Common myeloid progenitor, CD34-positive (primary cell): Measurements from ENCODE around the gene CHCHD6.

Source experiments
- CTCF ChIA-PET: fragments of 350-600 bp; sonication (Branson Sonifier 250); formaldehyde crosslinking; loops from one replicate; lab custom pipeline; 2021; ENCODE audit warnings: antibody characterized with exemption; lab: Charles Lee
- POLR2A ChIA-PET: fragments of 350-600 bp; sonication (Branson Sonifier 250); formaldehyde crosslinking; loops from one replicate; lab custom pipeline; 2021; ENCODE audit warnings: antibody characterized with exemption; lab: Charles Lee
- DNase-seq, 3 donors: peaks; one replicate each; pipeline versions ENCODE4 v3.0.0 to v3.0.0-alpha.2; 2013
- H3K27ac ChIP-seq, 2 experiments: 1 replicate in 1 of 2; 2 replicates in 1 of 2; pipeline ENCODE4 v1.7.0; 2013; ENCODE audit warnings: inconsistent platforms in 2 of 2, low read length in 2 of 2, mild to moderate bottlenecking in 2 of 2, low read depth in 1 of 2, moderate library complexity in 1 of 2; ENCODE audit not compliant: severe bottlenecking in 2 of 2, insufficient read depth in 1 of 2, poor library complexity in 1 of 2
- H3K27me3 ChIP-seq, 5 experiments: replicated peaks in 2 of 5; 1 replicate in 3 of 5; 2 replicates in 2 of 5; pipeline versions ENCODE4 v1.6.1 to v1.7.0; 2013; ENCODE audit warnings: low read length in 4 of 5, mild to moderate bottlenecking in 2 of 5, moderate library complexity in 2 of 5, inconsistent platforms in 1 of 5; ENCODE audit not compliant: insufficient read depth in 5 of 5, control insufficient read depth in 4 of 5
- H3K36me3 ChIP-seq, 4 experiments: 1 replicate in 2 of 4; 2 replicates in 2 of 4; pipeline versions ENCODE4 v1.6.1 to v1.7.0; 2013; ENCODE audit warnings: low read length in 3 of 4, control low read depth in 1 of 4, mild to moderate bottlenecking in 1 of 4; ENCODE audit not compliant: control insufficient read depth in 4 of 4, insufficient read depth in 4 of 4
- H3K4me1 ChIP-seq, 4 experiments: 1 replicate in 3 of 4; 2 replicates in 1 of 4; pipeline versions ENCODE4 v1.6.1 to v1.7.1; 2013; ENCODE audit warnings: low read length in 3 of 4, mild to moderate bottlenecking in 3 of 4, control low read depth in 1 of 4, inconsistent platforms in 1 of 4, moderate library complexity in 1 of 4; ENCODE audit not compliant: control insufficient read depth in 4 of 4, insufficient read depth in 4 of 4; ENCODE audit errors: control extremely low read depth in 1 of 4
- H3K4me3 ChIP-seq, 7 experiments: 1 replicate in 4 of 7; 2 replicates in 3 of 7; pipeline versions ENCODE4 v1.5.1 to v1.7.0; 2013; ENCODE audit warnings: mild to moderate bottlenecking in 7 of 7, low read length in 6 of 7, moderate library complexity in 6 of 7, inconsistent platforms in 2 of 7, low read depth in 2 of 7, control low read depth in 1 of 7; ENCODE audit not compliant: insufficient read depth in 4 of 7, control insufficient read depth in 1 of 7; ENCODE audit errors: extremely low read depth in 1 of 7
- H3K9me3 ChIP-seq, 5 experiments: 1 replicate in 4 of 5; 2 replicates in 1 of 5; pipeline versions ENCODE4 v1.6.1 to v1.7.1; 2013; ENCODE audit warnings: low read length in 4 of 5, mild to moderate bottlenecking in 2 of 5, inconsistent platforms in 1 of 5, low read depth in 1 of 5, moderate library complexity in 1 of 5; ENCODE audit not compliant: control insufficient read depth in 4 of 5, insufficient read depth in 2 of 5; ENCODE audit errors: control extremely low read depth in 1 of 5
- whole genome bisulfite sequencing: methylation state at CpG from one replicate; pipeline ENCODE4 v1.1.5; 2013; ENCODE audit not compliant: insufficient coverage; 5-methylcytosine and 5-hydroxymethylcytosine counted together

CHCHD6 gene

DNA sequence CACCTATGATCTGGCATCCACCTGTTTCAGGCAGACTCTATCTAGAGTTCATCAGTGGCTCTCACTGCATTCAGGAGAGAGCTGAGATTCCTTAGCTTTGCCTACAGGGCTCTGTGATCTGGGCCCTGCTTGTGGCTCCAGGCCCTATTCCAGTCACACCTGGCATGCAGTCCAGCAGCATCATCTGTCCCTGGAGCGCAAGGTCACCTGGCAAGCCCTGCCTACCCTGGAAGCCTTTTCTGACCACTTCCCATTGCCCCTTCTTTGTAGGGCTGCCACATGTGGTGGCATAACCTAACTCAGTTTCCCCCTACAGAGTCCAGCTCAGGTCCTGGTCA is 163.8 kb downstream of the CHCHD6 start:
- no peak overlapping the region for H3K27ac ChIP-seq
- H3K27me3 ChIP-seq: peaks cover 0 to 12% (median 2%) of the 10 kb centered on the region in 5 experiments
- H3K9me3 ChIP-seq: no peaks in the 10 kb centered on the region
- ChIA-PET CTCF (no interaction called here), POLR2A (no interaction called here)
- no peak for DNase-seq
- no peak overlapping the region for H3K4me3 ChIP-seq
- no peaks in the 10 kb centered on the region for H3K4me1 ChIP-seq
- WGBS: 100% methylated on average over 1 of the region's 1 CpG
- peaks cover 0 to 3% (median 0%) of the 10 kb centered on the region in 4 experiments for H3K36me3 ChIP-seq

DNA sequence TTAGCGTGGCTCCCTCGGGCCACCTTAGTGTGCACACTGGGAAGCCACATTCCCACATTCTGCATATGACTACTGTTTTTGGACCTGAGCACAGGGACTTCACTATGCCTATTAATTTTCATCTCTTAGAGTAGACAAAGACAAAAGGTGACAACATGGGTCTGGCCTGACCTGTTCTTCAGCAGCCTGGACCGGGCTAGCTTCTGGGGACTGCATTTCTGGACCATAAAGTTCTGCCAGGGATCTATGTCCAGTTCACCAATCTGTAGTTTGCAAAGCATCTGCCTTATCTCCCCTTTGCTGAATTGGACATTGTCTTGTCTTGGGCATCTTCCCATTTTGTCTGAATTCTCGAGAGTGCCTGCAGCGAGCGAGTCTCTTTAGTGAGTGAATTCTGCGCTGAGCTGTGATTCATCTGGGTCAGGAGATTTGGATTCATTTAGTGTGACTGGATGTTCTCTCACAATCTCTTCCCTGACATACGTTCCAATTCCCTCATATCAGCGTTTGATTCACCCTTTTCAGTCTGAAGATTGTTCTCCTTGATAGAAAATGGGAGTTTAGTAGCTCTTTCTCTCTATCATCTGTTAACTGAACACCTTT is 166.7 kb downstream of the CHCHD6 start:
- H3K27me3 ChIP-seq: peaks cover 0 to 16% (median under 1%) of the 10 kb centered on the region in 5 experiments
- no peak for DNase-seq
- no peaks in the 10 kb centered on the region for H3K4me1 ChIP-seq
- ChIA-PET POLR2A (no interaction called here), CTCF (no interaction called here)
- no peak overlapping the region for H3K4me3 ChIP-seq
- H3K27ac ChIP-seq: no peak overlapping the region
- H3K36me3 ChIP-seq: no peaks in the 10 kb centered on the region
- 99% methylated on average over 5 of the region's 9 CpGs for WGBS
- H3K9me3 ChIP-seq: no peaks in the 10 kb centered on the region

DNA sequence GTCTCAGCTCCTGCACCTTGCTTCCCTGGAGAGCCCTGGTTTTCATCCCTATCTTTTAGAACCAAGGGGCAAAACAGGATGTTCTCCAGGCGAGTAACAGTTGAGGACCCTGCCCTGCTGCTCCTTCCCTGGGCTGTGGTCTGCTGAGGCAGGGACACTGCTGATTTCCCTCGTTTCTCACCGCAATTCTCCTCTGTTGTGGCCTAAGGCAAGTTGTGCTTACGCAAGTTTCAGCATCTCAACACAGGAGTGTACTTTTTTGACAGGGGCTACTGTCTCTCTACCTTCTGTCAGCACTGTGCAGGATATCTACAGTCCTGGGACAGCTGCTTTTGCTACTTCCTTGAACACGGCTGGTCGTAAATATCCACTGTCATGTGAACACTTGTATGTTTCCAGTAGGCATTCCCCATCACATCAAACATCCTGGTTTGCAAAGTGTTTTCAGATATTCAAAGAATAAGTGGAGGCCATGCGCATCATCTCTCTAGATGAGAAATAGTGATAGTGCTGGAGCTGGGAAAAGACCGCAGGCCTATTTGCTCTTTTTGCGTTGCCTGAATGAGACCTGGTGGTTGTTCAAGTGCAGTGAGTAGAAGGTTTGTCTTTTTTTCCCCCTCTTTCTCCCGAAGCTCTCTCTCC is 168.8 kb downstream of the CHCHD6 start:
- Histone ChIP-seq H3K4me3 (no peak overlapping the region), H3K4me1 (no peaks in the 10 kb centered on the region), H3K9me3 (no peaks in the 10 kb centered on the region), H3K27me3 (peaks cover 0 to 16% (median 0%) of the 10 kb centered on the region in 5 experiments), H3K27ac (no peak overlapping the region), H3K36me3 (no peaks in the 10 kb centered on the region)
- 95% methylated on average over 7 of the region's 10 CpGs for WGBS
- ChIA-PET POLR2A (no interaction called here), CTCF (no interaction called here)
- DNase-seq: peak in 1 of 3 donors; percentile 4

DNA sequence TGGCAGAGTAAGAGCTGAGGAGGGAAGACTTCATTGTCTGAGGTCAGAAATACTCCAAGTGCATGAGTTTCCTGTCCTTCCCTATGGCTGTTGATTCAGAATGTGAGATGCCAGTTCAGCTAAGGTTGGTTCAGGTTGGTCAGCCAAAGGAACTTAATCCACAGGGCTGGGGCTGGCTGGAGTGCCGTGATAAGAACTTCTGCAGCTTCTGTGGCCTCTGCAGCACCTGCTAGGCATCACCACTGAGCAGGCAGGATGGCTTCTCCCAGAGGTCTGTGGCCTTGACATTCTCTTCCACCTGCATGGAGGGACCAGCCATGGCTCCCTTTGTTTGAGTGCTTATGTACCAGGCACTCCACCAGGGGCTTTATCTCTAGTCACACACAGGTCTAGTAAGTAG is 169.4 kb downstream of the CHCHD6 start:
- Histone ChIP-seq H3K9me3 (no peaks in the 10 kb centered on the region), H3K36me3 (no peaks in the 10 kb centered on the region), H3K27ac (no peak overlapping the region), H3K27me3 (peaks cover 0 to 22% (median 0%) of the 10 kb centered on the region in 5 experiments), H3K4me1 (no peaks in the 10 kb centered on the region), H3K4me3 (no peak overlapping the region)
- 100% methylated on average over 1 of the region's 1 CpG for WGBS
- ChIA-PET POLR2A (no interaction called here), CTCF (no interaction called here)
- no peak for DNase-seq

DNA sequence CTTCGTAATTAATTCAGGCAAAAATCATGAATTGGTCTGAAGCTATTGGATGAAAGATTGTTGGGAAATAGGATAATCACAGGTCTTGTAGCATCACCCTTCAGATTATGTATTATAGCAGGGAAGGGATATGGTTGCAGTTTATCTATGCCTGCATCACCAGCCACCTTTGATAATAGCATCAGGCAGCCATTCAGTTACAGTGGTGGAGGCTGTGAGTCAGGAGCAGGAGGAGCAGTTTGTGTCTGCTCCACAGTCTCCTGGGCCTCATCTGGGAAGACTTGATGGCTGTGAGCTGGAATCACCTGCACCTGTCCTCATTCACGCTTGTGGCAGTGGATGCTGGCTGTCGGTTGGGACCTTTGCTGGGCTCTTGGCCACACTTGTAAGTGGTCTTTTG is 174.6 kb downstream of the CHCHD6 start:
- H3K4me3 ChIP-seq: no peak overlapping the region
- H3K36me3 ChIP-seq: no peaks in the 10 kb centered on the region
- no peak overlapping the region for H3K27ac ChIP-seq
- ChIA-PET POLR2A (no interaction called here), CTCF (interaction anchor here (1.3 kb wide), 1 partner anchor 10 kb away, joined by 3 read pairs; no protein-coding TSS in a partner anchor)
- no peaks in the 10 kb centered on the region for H3K4me1 ChIP-seq
- WGBS: 97% methylated on average over 3 of the region's 3 CpGs
- H3K9me3 ChIP-seq: no peaks in the 10 kb centered on the region
- peaks cover 0 to 44% (median 7%) of the 10 kb centered on the region in 5 experiments for H3K27me3 ChIP-seq
- DNase-seq: no peak

DNA sequence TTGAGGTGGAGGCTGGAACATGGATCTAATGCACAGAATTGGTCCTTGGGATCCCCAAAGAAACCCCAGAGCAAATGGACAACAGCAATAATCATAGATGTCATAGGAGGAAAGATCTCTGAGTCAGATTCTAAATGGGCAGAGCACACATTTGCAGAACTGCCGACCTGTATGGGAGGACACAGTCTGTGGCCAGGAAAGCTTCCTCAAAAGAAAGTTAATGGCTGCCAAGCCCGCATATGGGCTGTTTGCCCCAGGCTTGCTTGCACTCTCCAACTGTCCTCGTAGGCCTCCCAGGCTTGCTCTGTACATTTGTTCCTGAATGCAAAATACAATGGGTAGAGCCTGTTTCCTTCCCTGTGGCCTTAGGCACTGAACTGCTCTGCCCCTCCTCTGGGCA is 176.9 kb downstream of the CHCHD6 start:
- WGBS: 97% methylated on average over 3 of the region's 3 CpGs
- ChIA-PET POLR2A (no interaction called here), CTCF (no interaction called here)

DNA sequence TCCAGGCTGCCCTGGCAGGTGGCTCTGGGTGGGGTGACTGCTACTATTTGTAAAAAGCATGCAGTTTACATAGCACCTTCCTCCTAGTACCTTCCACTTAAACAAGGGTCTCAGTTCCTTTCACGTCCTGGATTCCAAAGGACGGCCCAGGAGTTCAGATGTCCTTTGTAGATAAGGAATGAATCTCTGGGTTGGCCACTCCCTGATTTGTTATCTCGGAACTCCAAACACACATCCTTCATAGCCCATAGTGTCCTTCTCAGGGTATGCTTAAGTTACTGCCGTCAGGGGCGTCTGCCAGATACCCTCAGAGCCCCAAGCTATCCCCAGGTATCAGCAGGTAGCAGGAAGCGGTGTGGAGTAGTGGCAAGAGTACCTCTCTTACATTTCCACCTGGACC is 177.8 kb downstream of the CHCHD6 start:
- Histone ChIP-seq H3K27ac (no peak overlapping the region), H3K27me3 (peaks cover 0 to 66% (median 14%) of the 10 kb centered on the region in 5 experiments), H3K36me3 (no peaks in the 10 kb centered on the region), H3K4me3 (no peak overlapping the region), H3K4me1 (no peaks in the 10 kb centered on the region), H3K9me3 (no peaks in the 10 kb centered on the region)
- CTCF ChIA-PET: no interaction called here
- 97% methylated on average over 5 of the region's 6 CpGs for WGBS
- POLR2A ChIA-PET: no interaction called here
- no peak for DNase-seq

More for the DNA sequence above, 176.9 kb downstream of the CHCHD6 start:
- DNase-seq: no peak
- H3K27me3 ChIP-seq: peaks cover 0 to 59% (median 14%) of the 10 kb centered on the region in 5 experiments
- no peaks in the 10 kb centered on the region for H3K4me1 ChIP-seq
- H3K27ac ChIP-seq: no peak overlapping the region
- no peaks in the 10 kb centered on the region for H3K9me3 ChIP-seq
- H3K36me3 ChIP-seq: no peaks in the 10 kb centered on the region
- H3K4me3 ChIP-seq: no peak overlapping the region
